Lower leg skin (tissue), 3 donors: ENCODE measurements around the gene TSPAN31.

Experiments used
- CTCF ChIP-seq, 3 donors: fragments of 450-650 bp; IDR thresholded peaks; one replicate each; pipeline ENCODE4 v1.5.1; 2016; ENCODE audit warnings: antibody characterized with exemption in 3 of 3, mild to moderate bottlenecking in 3 of 3, moderate library complexity in 2 of 3
- POLR2A ChIP-seq, 2 donors: fragments of 450-650 bp; IDR thresholded peaks; one replicate each; pipeline ENCODE4 v1.6.1; 2016 to 2017; ENCODE audit warnings: antibody characterized with exemption in 2 of 2, mild to moderate bottlenecking in 1 of 2, moderate library complexity in 1 of 2

- no peak for TF ChIP-seq POLR2A (IDR thresholded peaks at IDR 0.05)
- no peak for TF ChIP-seq CTCF (IDR thresholded peaks at IDR 0.05)
Measured at GRCh38 chr12:57796996-57797395, 52.2 kb downstream of the TSPAN31 start.
